B cell (primary cell): ENCODE measurements around the gene PARD3B. TPM values are rescaled to one million over a fixed set of nuclear protein-coding genes. Genes with fewer than 3 reads are reported as not detected.

Experiments
- ATAC-seq: fragments of 200-7000 bp; cut with Tn5 transposase; one replicate; pipeline ENCODE4 v1.10.0; 2021; ENCODE audit warnings: low read depth, mild to moderate bottlenecking, moderate number of reproducible peaks, moderate library complexity
- CTCF ChIA-PET: fragments of 350-600 bp; sonication (Branson Sonifier 250); formaldehyde crosslinking; loops from one replicate; lab custom pipeline; 2021; ENCODE audit warnings: antibody characterized with exemption, inconsistent platforms; lab: Charles Lee
- POLR2A ChIA-PET: fragments of 350-600 bp; sonication (Branson Sonifier 250); formaldehyde crosslinking; loops from one replicate; lab custom pipeline; 2021; ENCODE audit warnings: antibody characterized with exemption; lab: Charles Lee
- DNase-seq: peaks from one replicate; pipeline ENCODE4 v3.0.0; 2013
- H2AFZ ChIP-seq: 2 replicates; pipeline ENCODE4 v1.6.1; 2012; ENCODE audit warnings: mild to moderate bottlenecking, low read depth, low read length; ENCODE audit not compliant: insufficient read depth, poor library complexity, severe bottlenecking
- H3K27ac ChIP-seq, 2 donors: 1 replicate in 1 of 2; 2 replicates in 1 of 2; pipeline ENCODE4 v1.5.1; 2012 to 2013; ENCODE audit warnings: low read length in 2 of 2, mild to moderate bottlenecking in 2 of 2, moderate library complexity in 1 of 2
- H3K27me3 ChIP-seq, 4 experiments: fragments of 200-600 bp in 1 of 4; sonication (generic) in 1 of 4; replicated peaks in 1 of 4; 1 replicate in 2 of 4; 2 replicates in 2 of 4; pipeline versions ENCODE4 v1.6.1 to v1.7.0; 2013 to 2016; ENCODE audit warnings: low read length in 3 of 4, mild to moderate bottlenecking in 2 of 4, mixed read lengths in 1 of 4, moderate library complexity in 1 of 4; ENCODE audit not compliant: insufficient read depth in 4 of 4, control insufficient read depth in 3 of 4; ENCODE audit errors: control extremely low read depth in 1 of 4
- H3K36me3 ChIP-seq, 2 experiments: replicated peaks in 1 of 2; 1 replicate in 1 of 2; 2 replicates in 1 of 2; pipeline versions ENCODE4 v1.6.1 to v1.7.1; 2013; ENCODE audit warnings: low read length in 1 of 2; ENCODE audit not compliant: insufficient read depth in 2 of 2, control insufficient read depth in 1 of 2; ENCODE audit errors: control extremely low read depth in 1 of 2, extremely low read depth in 1 of 2
- H3K4me1 ChIP-seq, 2 donors: fragments of 200-600 bp in 1 of 2; sonication (generic) in 1 of 2; 1 replicate in 1 of 2; 2 replicates in 1 of 2; pipeline versions ENCODE4 v1.5.1 to v1.6.1; 2013 to 2017; ENCODE audit warnings: low read length in 2 of 2; ENCODE audit not compliant: control insufficient read depth in 2 of 2, insufficient read depth in 2 of 2
- H3K4me2 ChIP-seq: replicated peaks from 2 replicates; pipeline ENCODE3; 2012; ENCODE audit warnings: mild to moderate bottlenecking, low read depth, low read length; ENCODE audit not compliant: poor library complexity, severe bottlenecking
- H3K4me3 ChIP-seq, 5 experiments: fragments of 200-600 bp in 1 of 5; sonication (generic) in 1 of 5; 1 replicate in 3 of 5; 2 replicates in 2 of 5; pipeline versions ENCODE4 v1.5.1 to v1.7.0; 2011 to 2016; ENCODE audit warnings: low read length in 4 of 5, mild to moderate bottlenecking in 4 of 5, low read depth in 2 of 5, control low read depth in 1 of 5, moderate library complexity in 1 of 5; ENCODE audit not compliant: insufficient read depth in 1 of 5; ENCODE audit errors: control extremely low read depth in 1 of 5, extremely low read depth in 1 of 5
- H3K79me2 ChIP-seq: fragments of 200-600 bp; sonication (generic); one replicate; pipeline ENCODE4 v1.6.0; 2016; ENCODE audit warnings: low read length; ENCODE audit not compliant: control insufficient read depth, insufficient read depth
- H3K9ac ChIP-seq: fragments of 200-600 bp; sonication (generic); 2 replicates; pipeline ENCODE4 v1.6.1; 2017; ENCODE audit warnings: mild to moderate bottlenecking, low read length, moderate library complexity
- H3K9me3 ChIP-seq, 3 donors: one replicate each; pipeline versions ENCODE4 v1.6.1 to v1.7.1; 2013; ENCODE audit warnings: low read length in 2 of 3; ENCODE audit not compliant: control insufficient read depth in 2 of 3, insufficient read depth in 1 of 3; ENCODE audit errors: control extremely low read depth in 1 of 3
- H4K20me1 ChIP-seq: 2 replicates; pipeline ENCODE4 v1.6.0; 2012; ENCODE audit warnings: mild to moderate bottlenecking, low read length; ENCODE audit not compliant: insufficient read depth, control insufficient read depth, poor library complexity, severe bottlenecking
- H3K27ac Mint-ChIP-seq: one replicate; pipeline ENCODE4 v1.8.0; 2021; ENCODE audit warnings: mixed read lengths
- H3K27me3 Mint-ChIP-seq: one replicate; pipeline ENCODE4 v1.8.0; 2021; ENCODE audit warnings: mixed read lengths
- H3K4me1 Mint-ChIP-seq: one replicate; pipeline ENCODE4 v1.8.0; 2021; ENCODE audit warnings: mixed read lengths
- H3K4me3 Mint-ChIP-seq: one replicate; pipeline ENCODE4 v1.8.0; 2021; ENCODE audit warnings: mixed read lengths
- H3K9me3 Mint-ChIP-seq: one replicate; pipeline ENCODE4 v1.8.0; 2022; ENCODE audit warnings: mixed read lengths; ENCODE audit not compliant: insufficient read depth
- EZH2 ChIP-seq: IDR thresholded peaks from 2 replicates; pipeline ENCODE4 v1.6.1; 2012; ENCODE audit warnings: borderline replicate concordance, low read depth, mild to moderate bottlenecking, moderate library complexity, low read length; ENCODE audit not compliant: insufficient read depth, poor library complexity, severe bottlenecking
- WGBS: methylation state at CpG from one replicate; pipeline ENCODE4 v1.1.5; 2013; ENCODE audit warnings: missing lambda C conversion rate; ENCODE audit not compliant: insufficient coverage; 5-methylcytosine and 5-hydroxymethylcytosine counted together
- intact Hi-C: fragments of 100-400 bp; cut with micrococcal nuclease; formaldehyde crosslinking; loops from one replicate; pipeline ENCODE4 v1.10.0; 2022
- polyA plus RNA-seq: library from polyadenylated mRNA; depleted of rRNA; stranded (reverse); fragments of >200 nt; gene quantifications from 2 replicates; pipeline ENCODE4 v1.2.3, GENCODE V29; 2012
- total RNA-seq, 2 donors: library from RNA; stranded (reverse); fragments of 120-200 nt in 1 of 2; gene quantifications; 1 replicate in 1 of 2; 2 replicates in 1 of 2; pipeline versions ENCODE4 v1.2.3 to v1.2.4, GENCODE V29; 2013 to 2022
- TF ChIP-seq, protein P1 (sequence below): fragments of 200-600 bp; IDR thresholded peaks from one replicate; pipeline ENCODE4 v1.8.0; 2022; ENCODE audit warnings: antibody characterized with exemption, mild to moderate bottlenecking

The PARD3B gene
- total and polyA plus RNA-seq, 2 donors (not counting 1 experiment from before 2014, with no cell fraction given) = not detected

DNA sequence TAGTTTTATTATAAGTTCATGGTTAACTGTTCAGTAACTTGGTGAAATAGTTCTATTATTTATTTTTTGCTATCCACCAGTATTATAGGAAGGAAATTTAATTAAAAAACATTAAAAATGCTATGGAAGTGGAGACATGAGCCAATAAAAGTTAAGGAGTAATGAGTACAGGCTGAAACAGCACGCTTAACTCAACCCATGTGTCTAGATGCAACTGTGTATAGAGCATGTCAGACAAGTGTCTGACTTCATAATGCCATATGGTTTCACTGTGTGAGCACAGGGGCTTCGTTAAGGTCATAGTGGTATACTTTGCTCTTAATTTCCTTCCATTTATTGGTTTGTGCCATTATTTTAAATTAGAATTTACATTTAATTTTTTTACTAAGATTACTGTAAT is 570.2 kb downstream of the PARD3B start:
- ATAC-seq (no peak), DNase-seq (no peak)
- Histone ChIP-seq H2AFZ (no peak overlapping the region), H3K9me3 (no peaks in the 10 kb centered on the region), H4K20me1 (no peaks in the 10 kb centered on the region), H3K9ac (no peak overlapping the region), H3K79me2 (no peaks in the 10 kb centered on the region), H3K27me3 (no peaks in the 10 kb centered on the region), H3K27ac (no peak overlapping the region), H3K4me2 (no peak overlapping the region), H3K36me3 (no peaks in the 10 kb centered on the region), H3K4me1 (no peaks in the 10 kb centered on the region), H3K4me3 (no peak overlapping the region)
- Mint-ChIP-seq H3K4me1 (no peaks in the 10 kb centered on the region), H3K4me3 (no peak overlapping the region), H3K27me3 (no peaks in the 10 kb centered on the region), H3K27ac (no peak overlapping the region), H3K9me3 (no peaks in the 10 kb centered on the region)
- TF ChIP-seq, protein P1, sequence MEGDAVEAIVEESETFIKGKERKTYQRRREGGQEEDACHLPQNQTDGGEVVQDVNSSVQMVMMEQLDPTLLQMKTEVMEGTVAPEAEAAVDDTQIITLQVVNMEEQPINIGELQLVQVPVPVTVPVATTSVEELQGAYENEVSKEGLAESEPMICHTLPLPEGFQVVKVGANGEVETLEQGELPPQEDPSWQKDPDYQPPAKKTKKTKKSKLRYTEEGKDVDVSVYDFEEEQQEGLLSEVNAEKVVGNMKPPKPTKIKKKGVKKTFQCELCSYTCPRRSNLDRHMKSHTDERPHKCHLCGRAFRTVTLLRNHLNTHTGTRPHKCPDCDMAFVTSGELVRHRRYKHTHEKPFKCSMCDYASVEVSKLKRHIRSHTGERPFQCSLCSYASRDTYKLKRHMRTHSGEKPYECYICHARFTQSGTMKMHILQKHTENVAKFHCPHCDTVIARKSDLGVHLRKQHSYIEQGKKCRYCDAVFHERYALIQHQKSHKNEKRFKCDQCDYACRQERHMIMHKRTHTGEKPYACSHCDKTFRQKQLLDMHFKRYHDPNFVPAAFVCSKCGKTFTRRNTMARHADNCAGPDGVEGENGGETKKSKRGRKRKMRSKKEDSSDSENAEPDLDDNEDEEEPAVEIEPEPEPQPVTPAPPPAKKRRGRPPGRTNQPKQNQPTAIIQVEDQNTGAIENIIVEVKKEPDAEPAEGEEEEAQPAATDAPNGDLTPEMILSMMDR = no peak
- no peak for TF ChIP-seq EZH2
- no CpG with 5 or more reads among the region's 2 CpGs for WGBS
- POLR2A ChIA-PET = no interaction called here
- intact Hi-C loops = no loop called here
- CTCF ChIA-PET = no interaction called here

DNA sequence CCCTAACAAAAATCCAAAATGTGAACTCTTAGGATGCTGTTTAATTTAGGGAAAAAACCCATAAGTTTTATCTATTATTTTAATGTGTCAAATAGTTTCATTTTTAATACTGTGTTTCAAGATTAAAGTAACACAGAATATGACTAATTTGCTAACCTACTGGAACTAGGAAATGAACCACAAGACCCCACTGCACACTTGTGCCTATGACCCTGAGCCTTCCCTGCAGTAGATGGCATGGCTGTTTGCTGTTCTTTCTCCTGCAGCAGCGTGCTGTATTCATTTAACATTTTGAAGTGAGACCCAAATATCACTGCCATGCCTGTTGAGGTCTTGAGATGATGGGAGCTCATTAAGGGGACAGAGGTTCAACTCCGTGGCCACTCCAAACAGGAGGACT is 571.9 kb downstream of the PARD3B start:
- Mint-ChIP-seq H3K27me3 (no peaks in the 10 kb centered on the region), H3K27ac (no peak overlapping the region), H3K4me3 (no peak overlapping the region), H3K4me1 (no peaks in the 10 kb centered on the region), H3K9me3 (no peaks in the 10 kb centered on the region)
- Histone ChIP-seq H3K9ac (no peak overlapping the region), H3K9me3 (no peaks in the 10 kb centered on the region), H3K36me3 (no peaks in the 10 kb centered on the region), H2AFZ (no peak overlapping the region), H3K79me2 (no peaks in the 10 kb centered on the region), H3K27ac (no peak overlapping the region), H3K4me3 (no peak overlapping the region), H3K4me1 (no peaks in the 10 kb centered on the region), H3K4me2 (no peak overlapping the region), H4K20me1 (no peaks in the 10 kb centered on the region), H3K27me3 (no peaks in the 10 kb centered on the region)
- ChIA-PET POLR2A (no interaction called here), CTCF (no interaction called here)
- ATAC-seq (no peak), DNase-seq (no peak)
- WGBS = no CpG with 5 or more reads among the region's 2 CpGs
- TF ChIP-seq EZH2 = no peak
- TF ChIP-seq, protein P1 = no peak
- intact Hi-C loops = no loop called here
